GM13977 (cell line): ENCODE results near the gene OSCAR.
A peak's percentile ranks its signal among the peaks of the same experiment; 100 is the strongest.

ENCODE experiments used
- DNase-seq: peaks from one replicate; pipeline ENCODE4 v3.0.0; 2012; ENCODE audit warnings: low spot score
- in situ Hi-C: fragments of 300-500 bp; cut with MboI; formaldehyde crosslinking; loops from one replicate; pipeline ENCODE4 v1.12.0; 2022; ENCODE audit warnings: low sequenced_read_pairs, low pct_unique_long_range_greater_than_20kb, mixed read lengths, inconsistent platforms; ENCODE audit not compliant: unreplicated experiment
- TF ChIP-seq, protein P1 (sequence below): IDR thresholded peaks from 2 replicates; pipeline ENCODE4 v1.5.1; 2012; ENCODE audit warnings: mild to moderate bottlenecking, control low read depth; ENCODE audit not compliant: insufficient read depth; ENCODE audit errors: extremely low read depth, missing control alignments

OSCAR gene

DNA sequence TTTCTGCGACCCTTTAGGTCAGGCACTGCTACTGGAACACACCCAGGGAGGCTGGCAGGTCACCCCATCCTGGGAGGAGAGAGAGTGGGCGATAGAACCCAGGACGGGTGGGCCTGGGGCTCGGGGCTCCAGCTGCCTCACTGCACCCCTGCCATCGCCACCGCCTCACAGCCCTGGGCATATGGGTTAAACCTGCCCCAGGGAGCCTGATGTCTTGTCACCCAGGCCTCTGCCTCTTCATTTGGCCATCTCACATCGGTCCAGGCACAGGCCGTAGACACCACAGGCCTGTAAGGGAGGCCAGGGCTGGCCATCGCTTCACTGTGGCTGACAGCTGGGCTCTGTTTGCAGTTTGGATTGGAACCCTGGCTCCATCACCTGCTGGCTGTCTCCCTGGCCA, 25.1 kb upstream of the OSCAR start:
- in situ Hi-C loops, result no loop called here
- no peak for DNase-seq
- TF ChIP-seq, protein P1, sequence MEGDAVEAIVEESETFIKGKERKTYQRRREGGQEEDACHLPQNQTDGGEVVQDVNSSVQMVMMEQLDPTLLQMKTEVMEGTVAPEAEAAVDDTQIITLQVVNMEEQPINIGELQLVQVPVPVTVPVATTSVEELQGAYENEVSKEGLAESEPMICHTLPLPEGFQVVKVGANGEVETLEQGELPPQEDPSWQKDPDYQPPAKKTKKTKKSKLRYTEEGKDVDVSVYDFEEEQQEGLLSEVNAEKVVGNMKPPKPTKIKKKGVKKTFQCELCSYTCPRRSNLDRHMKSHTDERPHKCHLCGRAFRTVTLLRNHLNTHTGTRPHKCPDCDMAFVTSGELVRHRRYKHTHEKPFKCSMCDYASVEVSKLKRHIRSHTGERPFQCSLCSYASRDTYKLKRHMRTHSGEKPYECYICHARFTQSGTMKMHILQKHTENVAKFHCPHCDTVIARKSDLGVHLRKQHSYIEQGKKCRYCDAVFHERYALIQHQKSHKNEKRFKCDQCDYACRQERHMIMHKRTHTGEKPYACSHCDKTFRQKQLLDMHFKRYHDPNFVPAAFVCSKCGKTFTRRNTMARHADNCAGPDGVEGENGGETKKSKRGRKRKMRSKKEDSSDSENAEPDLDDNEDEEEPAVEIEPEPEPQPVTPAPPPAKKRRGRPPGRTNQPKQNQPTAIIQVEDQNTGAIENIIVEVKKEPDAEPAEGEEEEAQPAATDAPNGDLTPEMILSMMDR, result no peak

DNA sequence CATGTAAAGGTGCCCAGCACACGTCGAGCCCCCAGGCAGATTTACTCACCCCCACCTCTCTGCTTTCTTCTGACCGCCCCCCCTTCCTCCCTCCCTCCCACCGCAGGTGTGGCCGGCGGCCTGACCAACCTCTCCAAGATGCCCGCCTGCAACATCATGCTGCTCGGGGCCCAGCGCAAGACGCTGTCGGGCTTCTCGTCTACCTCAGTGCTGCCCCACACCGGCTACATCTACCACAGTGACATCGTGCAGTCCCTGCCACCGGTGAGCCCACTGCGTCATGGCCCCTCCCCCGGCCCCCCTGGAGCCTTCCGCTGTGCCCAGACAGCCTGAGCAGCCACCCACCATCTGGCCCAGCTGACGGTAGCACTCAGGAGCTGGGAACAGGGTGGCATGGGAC, 23.8 kb upstream of the OSCAR start:
- DNase-seq, result no peak
- TF ChIP-seq, protein P1, result no peak
- in situ Hi-C loops, result no loop called here

DNA sequence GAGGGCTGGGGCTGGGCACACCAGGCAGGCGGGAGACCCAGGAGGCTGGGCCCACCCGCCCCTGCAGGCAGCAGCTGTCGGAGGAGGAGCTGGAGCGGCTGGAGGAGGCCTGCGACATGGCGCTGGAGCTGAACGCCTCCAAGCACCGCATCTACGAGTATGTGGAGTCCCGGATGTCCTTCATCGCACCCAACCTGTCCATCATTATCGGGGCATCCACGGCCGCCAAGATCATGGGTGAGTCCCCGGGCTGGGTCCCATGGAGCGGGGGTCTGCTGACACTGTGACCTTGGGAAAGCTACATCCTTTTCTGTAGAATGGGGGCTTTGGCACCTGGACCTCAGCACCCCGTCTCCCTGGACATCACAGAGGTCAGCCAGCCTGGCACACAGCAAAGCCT, 23.1 kb upstream of the OSCAR start:
- TF ChIP-seq, protein P1, result no peak
- in situ Hi-C loops, result no loop called here
- no peak for DNase-seq

DNA sequence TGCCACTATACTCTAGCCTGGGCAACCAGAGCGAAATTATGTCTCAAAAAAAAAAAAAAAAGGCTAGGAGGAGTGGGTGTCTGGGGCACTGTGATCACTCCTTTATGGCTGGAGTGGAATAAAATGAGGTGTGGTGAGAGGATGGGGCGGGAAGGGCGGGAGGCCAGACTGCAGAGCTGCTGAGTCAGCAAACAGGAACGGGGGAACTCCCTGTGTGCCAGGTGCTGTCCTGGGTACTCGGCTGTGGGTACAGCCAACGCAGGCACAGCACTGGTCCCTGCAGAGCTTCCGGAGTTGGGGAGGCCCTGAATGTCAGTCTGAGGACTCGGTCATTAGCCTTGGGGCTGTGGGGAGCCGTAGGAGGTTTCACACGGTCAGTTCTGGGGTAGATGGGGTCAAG, 20.7 kb upstream of the OSCAR start:
- no peak for DNase-seq
- TF ChIP-seq, protein P1, result no peak
- in situ Hi-C loops, result no loop called here

DNA sequence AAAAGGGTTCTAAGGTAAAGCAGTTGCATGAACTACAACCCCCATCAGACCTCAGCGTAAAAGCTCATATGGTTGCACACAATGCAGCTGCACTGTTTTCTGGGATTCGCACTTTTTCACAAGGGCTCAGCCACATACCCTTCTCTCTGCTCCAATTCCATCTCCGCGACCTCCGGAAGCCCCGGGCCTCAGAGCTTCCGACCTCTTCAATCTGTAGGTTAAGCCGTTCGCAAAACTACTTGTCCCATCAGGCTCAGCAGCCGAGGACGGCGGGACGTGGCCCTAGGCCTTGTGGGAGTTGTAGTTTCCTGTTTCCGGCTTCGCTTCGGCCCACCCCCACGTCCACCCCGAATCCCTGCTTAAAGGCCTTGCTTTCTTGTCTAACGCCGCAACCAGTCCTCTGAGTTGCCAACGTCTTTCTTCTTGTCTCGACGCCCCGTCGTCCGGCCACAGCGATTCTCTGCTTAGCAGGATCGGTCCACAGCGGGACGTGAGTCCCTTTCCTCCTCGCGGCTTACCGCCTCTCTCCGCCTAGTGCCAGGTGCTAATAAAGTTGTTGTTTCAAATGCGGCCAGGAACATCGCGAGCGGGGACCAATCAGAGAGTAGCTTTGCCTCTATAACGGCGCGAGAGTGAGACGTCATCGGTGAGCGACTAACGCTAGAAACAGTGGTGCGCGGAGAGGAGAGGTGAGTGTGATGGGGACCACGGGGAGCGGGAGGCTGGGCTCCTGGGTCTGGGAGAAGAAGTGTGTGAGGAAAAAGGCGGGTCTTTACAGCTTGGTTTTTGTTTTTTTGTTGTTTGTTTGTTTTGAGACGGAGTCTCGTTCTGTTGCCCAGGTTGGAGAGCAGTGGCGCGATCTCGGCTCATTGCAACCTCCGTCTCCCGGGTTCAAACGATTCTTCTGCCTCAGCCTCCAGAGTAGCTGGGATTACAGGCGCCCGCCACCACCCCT, 14.8 kb upstream of the OSCAR start, which contains the start of the genes PRPF31 and TFPT:
Gene PRPF31, plus strand, starts transcription at position 646 of the 955 bp plus-strand sequence. CDS start 2,525 bp downstream, outside the sequence.
Gene TFPT, minus strand, starts transcription at position 549 of the 955 bp plus-strand sequence. Its CDS starts 388 bp downstream, at position 161.
- TF ChIP-seq, protein P1, result no peak
- DNase-seq, result peak; percentile 97
- in situ Hi-C loops, result no loop called here

DNA sequence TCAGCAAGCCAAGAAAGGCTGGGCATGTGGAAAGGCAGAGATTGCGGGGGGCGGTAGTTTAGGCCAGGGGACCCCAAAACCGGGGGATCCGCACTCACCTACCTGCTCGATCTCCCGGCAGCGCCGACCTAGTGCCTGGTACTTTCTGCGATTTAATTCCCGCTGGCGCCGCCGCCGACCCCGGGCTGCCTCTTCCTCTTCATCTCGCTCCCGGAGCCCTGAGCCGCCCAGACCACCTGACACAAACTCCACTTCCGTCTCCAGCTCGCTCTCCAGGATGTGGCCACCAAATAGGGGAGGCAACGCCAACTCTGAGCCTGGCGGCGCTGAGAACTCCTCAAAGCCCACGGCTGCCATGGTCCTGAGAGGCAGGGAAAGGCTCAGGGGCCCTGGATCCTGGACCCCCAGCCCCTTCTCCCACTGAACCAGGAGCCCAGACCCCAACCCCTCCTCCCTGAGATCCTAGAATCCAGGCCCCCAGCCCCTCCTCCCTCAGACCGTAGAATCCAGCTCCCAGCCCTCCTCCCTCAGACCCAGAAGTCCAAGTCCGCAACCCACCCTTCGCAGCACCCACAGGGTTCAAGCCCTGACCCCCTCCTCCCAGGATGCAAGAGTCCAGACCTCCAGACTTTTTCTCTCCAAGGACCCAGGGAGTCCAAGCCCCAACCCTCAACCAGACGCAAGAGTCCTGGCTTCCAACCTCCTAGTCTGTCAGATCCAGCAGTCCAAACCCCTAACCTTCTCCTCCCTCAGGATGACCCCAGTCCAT, 13.9 kb upstream of the OSCAR start:
- in situ Hi-C loops, result no loop called here
- TF ChIP-seq, protein P1, result no peak
- DNase-seq, result peak; percentile 70
